ENCODE measurements around the gene BLOC1S1.
"Not testable (repeated sequence)": the region's sequence is repeated elsewhere in the genome, so short reads cannot be mapped to it uniquely, and the experiment has no call there.

Gene BLOC1S1

DNA sequence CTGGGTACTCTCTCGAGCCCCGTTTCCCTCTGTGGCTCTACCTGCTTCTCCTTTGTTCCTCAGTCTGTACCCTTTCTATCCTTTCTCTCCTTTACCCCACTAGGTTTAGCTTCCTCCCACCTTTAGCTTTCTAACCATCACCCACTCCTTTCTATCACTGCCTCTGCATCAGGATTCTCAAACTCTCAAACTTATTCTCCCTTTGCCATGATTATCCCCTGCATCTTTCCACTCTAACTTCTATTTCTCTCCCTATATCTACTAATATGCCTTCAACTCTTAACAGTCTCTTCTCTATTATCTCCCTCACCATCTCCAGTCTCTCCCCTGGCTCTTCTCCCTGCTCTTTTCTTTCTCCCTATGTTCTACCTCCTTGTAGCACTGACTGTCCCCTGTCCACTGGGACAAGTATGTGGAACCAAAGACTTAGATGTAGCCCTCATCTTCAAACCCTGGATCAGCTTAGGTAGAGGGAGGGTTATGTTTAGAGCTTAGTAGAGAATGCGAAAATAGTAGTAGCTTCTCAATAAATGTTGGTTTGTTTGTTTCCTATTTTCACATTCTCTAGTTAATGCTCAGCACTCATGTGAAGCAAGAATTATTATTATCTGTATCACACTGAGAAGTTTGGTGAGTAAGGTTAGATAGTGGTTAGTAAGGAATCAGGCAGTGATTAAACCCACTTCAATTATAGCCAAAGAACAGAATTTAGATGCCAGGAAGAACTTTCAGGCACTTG is 30.5 kb downstream of the BLOC1S1 start:
- no peak for DNase-seq

- DNase-seq = no peak
Observed at GRCh38 chr12:55746913-55747231, 31.0 kb downstream of the BLOC1S1 start.

GRCh38 chr12:55748230-55748993 is 32.6 kb downstream of the BLOC1S1 start:
- DNase-seq = no peak

DNA sequence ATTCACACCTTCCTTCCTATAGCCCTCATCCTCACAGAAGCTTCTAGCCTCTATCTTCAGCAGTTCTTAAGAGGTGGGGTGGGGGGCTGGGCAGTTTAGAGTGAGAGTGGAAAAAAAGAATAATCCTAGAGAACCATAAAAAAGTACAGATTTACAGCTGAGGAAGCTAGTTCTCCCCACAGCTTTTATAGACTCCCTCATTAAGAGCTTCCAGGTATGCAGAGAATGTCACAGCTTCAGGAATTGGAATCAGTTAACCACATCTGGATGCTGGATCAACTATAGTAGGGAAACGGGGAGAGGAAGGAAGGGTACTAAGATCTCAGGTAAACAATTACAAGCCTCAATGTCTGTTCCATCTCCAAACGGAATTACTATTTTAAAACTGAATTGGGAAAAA is 39.4 kb downstream of the BLOC1S1 start:
- no peak for DNase-seq

DNA sequence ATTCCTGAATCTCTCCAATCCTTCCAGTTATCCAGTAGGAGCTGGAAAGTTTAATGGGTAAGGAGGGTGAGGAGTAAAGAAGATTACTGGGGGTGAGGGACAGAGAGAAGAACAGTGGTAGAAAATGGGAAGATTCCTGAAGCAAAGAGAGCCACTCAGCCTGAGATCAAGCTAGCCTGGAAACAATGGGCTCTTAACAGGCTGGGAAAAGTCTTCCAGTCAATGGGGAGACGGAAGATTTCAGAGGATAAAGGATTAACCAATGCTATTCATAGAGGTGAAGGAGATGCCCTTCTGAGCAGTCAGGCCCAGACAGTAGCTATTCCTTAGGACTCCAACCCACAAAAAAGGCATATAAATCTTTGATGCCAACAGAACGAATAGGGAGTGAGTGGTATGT is 41.9 kb downstream of the BLOC1S1 start:
- no peak for DNase-seq

DNA sequence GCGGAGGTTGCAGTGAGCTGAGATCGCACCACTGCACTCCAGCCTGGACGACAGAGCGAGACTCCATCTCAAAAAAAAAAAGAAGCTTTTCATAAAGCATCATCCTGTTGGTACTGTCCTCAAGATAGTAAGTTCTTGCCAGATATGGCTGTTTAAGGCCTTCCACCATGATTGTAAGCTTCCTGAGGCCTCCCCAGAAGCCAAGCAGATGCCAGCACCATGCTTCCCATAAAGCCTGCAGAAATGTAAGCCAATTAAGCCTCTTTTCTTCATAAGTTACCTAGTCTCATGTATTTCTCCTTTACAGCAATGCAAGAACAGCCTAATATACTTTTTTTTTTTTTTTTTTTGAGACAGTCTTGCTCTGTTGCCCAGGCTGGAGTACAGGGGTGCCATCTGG is 42.7 kb downstream of the BLOC1S1 start:
- DNase-seq = not testable (repeated sequence)

- DNase-seq = no peak
Observed at GRCh38 chr12:55760663-55761062, 44.8 kb downstream of the BLOC1S1 start.

GRCh38 chr12:55762646-55763045 is 46.8 kb downstream of the BLOC1S1 start:
- no peak for DNase-seq

DNA sequence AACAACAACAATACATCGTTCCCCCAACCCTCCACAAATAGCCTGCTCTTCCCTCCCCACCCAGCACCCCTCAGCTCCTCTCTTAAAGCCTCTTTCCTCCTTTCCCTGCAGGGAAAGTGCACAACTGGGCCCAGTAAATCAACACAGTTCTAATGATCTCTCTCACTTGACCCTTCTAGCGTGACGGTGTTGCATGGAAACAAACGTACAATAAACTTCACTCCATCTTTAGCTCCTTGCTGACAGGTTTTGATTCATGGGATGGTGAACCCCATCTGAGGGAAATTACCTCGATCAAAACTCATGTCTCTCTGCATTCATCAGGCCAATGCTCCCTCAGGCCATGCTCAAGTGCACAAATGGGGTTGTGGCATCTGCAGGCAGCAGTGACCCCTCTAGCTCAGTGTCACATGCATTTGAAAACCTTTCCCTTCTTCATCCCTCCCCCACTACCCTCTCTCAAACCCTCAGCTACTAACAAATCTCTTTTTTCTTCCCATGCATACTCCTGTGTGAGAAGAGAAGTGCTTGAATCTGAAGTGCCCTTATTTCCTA is 50.0 kb downstream of the BLOC1S1 start:
- DNase-seq = no peak

GRCh38 chr12:55767156-55767555 is 51.3 kb downstream of the BLOC1S1 start:
- no peak for DNase-seq

All from NCI-H526 (cell line).